Measurements from ENCODE around the gene MCRIP2. TPM values are rescaled to one million over a fixed set of nuclear protein-coding genes. Genes with fewer than 3 reads are reported as not detected.
A peak's percentile ranks its signal among the peaks of the same experiment; 100 is the strongest.
"Not testable (repeated sequence)": the region's sequence is repeated elsewhere in the genome, so short reads cannot be mapped to it uniquely, and the experiment has no call there.

MCRIP2 gene
- total RNA-seq, 1 donor from 2014 or later: 40.4 TPM

- DNase-seq (ENCODE audit: low spot score): no peak
Observed at GRCh38 chr16:680967-681745, 39.5 kb downstream of the MCRIP2 start.

- no peak for DNase-seq (ENCODE audit: low spot score)
Observed at GRCh38 chr16:681746-682427, 40.3 kb downstream of the MCRIP2 start.

DNA sequence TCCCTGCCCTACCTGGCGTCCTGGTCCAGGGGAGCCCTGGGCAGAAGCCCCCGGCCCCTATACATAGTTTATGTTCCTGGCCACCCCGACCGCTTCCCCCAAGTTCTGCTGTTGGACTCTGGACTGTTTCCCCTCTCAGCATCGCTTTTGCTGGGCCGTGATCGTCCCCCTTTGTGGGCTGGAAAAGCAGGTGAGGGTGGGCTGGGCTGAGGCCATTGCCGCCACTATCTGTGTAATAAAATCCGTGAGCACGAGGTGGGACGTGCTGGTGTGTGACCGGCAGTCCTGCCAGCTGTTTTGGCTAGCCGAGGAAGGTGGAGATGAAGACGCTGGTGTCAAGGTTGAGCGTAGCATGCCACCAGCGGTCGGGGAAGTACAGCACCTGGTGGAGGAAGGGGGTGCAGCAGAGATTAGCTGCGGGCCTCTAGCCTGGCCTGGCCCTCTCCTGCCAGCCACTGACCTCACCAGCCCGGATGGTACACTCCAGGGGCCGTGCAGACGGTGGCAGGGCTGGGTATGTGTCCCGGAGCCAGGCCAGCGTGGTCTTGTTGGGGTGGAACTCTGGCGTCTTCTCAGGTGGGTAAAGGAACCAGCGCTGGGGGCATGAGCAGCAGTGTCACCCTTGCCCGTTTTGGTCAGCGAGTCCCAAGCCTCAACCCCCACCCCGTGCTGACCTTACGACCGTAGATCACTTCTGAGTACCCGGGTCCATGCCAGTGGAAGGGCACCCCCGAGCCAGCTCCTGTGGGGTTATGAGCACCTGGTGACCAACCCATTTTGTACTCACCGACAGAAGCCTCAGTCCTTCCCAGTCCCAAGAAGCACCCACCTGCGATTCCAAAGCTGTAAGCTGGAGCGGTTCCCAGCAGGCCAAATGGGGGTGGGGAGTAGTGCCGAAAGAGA, 41.1 kb downstream of the MCRIP2 start:
- no peak for DNase-seq (ENCODE audit: low spot score)

DNA sequence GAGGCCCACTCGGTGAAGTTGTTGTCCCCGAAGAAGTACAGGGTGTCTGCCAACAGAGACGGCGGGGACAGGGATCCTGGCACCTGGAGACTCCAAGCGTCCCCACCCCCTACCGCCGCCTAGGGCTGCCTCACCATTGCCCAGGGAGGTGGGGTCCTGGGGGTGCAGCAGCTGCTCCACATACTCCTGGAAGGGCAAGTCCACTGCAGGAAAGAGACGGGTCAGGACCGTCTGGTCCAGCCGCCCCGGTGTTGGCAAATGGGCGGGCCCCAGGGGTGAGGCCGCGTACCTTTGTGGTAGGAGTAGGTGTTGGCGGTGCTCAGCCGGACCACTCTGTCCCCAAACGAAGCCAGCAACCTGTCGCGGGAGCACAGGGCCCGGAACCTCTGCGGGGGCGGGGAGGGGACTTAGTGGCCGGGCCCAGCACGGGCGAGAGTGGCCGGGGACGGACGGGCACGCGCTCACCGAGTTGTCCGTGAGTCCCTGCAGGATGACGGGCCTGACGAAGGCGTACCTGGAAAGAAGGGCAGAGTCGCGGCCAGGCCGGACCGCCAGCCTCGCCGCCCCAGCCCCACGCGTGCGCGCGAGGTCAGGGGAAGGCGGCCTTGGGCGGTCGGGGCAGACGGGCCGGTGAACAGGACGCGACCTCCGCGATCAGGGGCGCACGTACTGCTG, 41.9 kb downstream of the MCRIP2 start:
- no peak for DNase-seq (ENCODE audit: low spot score)

- DNase-seq (ENCODE audit: low spot score): peak; percentile 96
Observed at GRCh38 chr16:684071-684794, 42.6 kb downstream of the MCRIP2 start, which contains the start of gene JMJD8. Gene JMJD8, minus strand, starts transcription at chr16:684334. Its CDS starts 15 bp downstream, at chr16:684319.

DNA sequence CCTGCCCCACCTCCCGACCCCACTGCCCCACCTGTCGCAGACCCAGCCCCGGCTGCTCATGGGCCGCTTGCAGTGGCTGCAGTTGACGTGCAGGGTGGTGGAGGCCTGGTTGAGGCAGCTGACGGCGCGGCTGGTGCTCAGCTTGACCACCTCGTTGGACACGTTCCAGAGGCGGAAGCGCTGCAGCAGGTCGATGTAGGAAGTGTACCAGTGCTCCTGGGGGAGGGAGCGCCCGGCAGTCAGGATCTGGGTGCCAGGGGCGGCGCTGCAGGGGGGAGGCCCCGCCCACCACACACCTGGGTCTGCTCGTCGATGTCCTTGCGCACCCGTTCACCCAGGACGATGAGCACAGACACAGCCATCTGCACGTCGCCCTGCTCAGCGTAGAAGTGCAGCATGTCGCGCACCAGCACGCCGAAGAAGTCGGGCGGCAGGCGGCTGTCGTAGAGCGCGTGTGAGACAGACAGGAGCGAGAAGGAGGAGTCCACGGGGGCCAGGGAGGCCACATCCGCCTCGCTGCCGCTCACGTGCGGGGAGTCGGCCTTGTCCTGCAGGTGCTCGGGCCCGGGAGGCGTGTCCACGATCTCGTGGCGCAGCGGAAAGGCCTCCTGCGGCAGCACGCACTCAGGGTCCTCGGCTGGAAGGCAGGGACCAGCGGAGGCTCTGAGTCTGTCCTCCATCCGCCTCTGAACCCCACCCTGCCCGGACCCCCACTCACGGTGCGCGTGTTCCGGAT, 43.5 kb downstream of the MCRIP2 start:
- no peak for DNase-seq (ENCODE audit: low spot score)

- no peak for DNase-seq (ENCODE audit: low spot score)
Observed at GRCh38 chr16:685967-686366, 44.3 kb downstream of the MCRIP2 start.

DNA sequence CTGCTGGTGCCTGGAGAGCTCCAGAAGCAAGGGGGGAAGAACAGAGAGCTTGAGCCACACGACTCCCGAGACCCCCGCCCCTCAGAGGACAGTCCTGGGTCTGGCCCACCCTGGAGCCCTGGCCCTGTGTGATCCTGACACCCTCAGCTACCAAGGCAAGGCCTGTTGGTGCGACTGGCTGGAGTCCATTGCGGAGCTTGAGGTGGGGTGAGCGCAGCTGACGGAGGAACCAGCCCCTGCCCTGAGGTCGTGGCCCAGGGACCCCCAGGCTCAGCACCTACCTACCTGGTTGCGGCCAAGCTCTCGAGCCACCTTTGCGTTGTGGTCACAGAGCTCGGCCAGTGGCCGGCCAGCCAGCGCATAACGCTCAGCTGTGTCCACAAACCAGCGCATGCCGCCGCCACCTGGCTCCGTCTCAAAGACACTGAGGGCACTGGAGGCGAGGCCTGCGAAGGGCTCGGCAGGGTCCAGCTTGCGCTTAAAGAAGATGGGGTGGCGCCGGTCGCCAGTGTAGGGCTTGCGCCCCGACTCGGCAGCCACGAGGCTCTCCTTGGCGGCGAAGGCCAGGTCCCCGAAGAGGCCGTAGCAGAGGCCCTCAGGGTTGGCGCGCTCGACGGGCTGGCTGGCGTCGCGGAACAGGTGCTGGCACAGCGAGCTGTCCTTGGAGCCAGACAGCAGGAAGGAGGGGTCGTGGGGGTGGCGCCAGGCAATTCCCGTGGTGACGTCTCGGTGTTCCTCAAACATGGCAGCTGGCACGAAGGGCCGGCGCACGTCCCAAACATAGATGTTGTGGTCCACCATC, 45.0 kb downstream of the MCRIP2 start:
- DNase-seq (ENCODE audit: low spot score): no peak

GRCh38 chr16:687499-687898, 45.9 kb downstream of the MCRIP2 start:
- no peak for DNase-seq (ENCODE audit: low spot score)

GRCh38 chr16:689175-689897, 47.7 kb downstream of the MCRIP2 start:
- no peak for DNase-seq (ENCODE audit: low spot score)

- DNase-seq (ENCODE audit: low spot score): not testable (repeated sequence)
Observed at GRCh38 chr16:691242-691641, 49.6 kb downstream of the MCRIP2 start.

- DNase-seq (ENCODE audit: low spot score): no peak
Observed at GRCh38 chr16:692356-693108, 50.9 kb downstream of the MCRIP2 start.

- no peak for DNase-seq (ENCODE audit: low spot score)
Observed at GRCh38 chr16:693364-693763, 51.7 kb downstream of the MCRIP2 start.

GRCh38 chr16:693766-694165, 52.1 kb downstream of the MCRIP2 start:
- DNase-seq (ENCODE audit: low spot score): no peak

- no peak for DNase-seq (ENCODE audit: low spot score)
Observed at GRCh38 chr16:694187-694862, 52.7 kb downstream of the MCRIP2 start.

- DNase-seq (ENCODE audit: low spot score): no peak
Observed at GRCh38 chr16:694863-695354, 53.3 kb downstream of the MCRIP2 start.

All from ureter (tissue), 1 donor.